ENCODE results near the gene CCDC191. TPM values are rescaled to one million over a fixed set of nuclear protein-coding genes. Genes with fewer than 3 reads are reported as not detected.

Gene CCDC191
- 4.8 TPM for polyA plus RNA-seq (ENCODE audit: insufficient read length)

- DNase-seq (ENCODE audit: low read depth): peak; percentile 99
These were observed at the start of gene CCDC191, which contains the start of gene QTRT2 for GRCh38 chr3:114056130-114057010. TSS of gene CCDC191 (minus strand) at chr3:114056526. CDS start at chr3:114056466, 60 bp downstream. TSS of gene QTRT2 (plus strand) at chr3:114056737. CDS start at chr3:114065258, 8,521 bp downstream.

GRCh38 chr3:114104414-114104813 lies 48.1 kb upstream of the CCDC191 start:
- DNase-seq (ENCODE audit: low read depth): no peak

- no peak for DNase-seq (ENCODE audit: low read depth)
These were observed 47.5 kb upstream of the CCDC191 start for GRCh38 chr3:114103858-114104257.

- DNase-seq (ENCODE audit: low read depth): no peak
These were observed 46.9 kb upstream of the CCDC191 start for GRCh38 chr3:114103181-114103580.

GRCh38 chr3:114101101-114101500 lies 44.8 kb upstream of the CCDC191 start:
- no peak for DNase-seq (ENCODE audit: low read depth)

- no peak for DNase-seq (ENCODE audit: low read depth)
These were observed 39.5 kb upstream of the CCDC191 start for GRCh38 chr3:114095796-114096195.

GRCh38 chr3:114093596-114093995 lies 37.3 kb upstream of the CCDC191 start:
- peak; percentile 4 for DNase-seq (ENCODE audit: low read depth)

- DNase-seq (ENCODE audit: low read depth): no peak
These were observed 36.7 kb upstream of the CCDC191 start for GRCh38 chr3:114093016-114093380.

- no peak for DNase-seq (ENCODE audit: low read depth)
These were observed 36.1 kb upstream of the CCDC191 start for GRCh38 chr3:114092151-114093015.

GRCh38 chr3:114089675-114090074 lies 33.3 kb upstream of the CCDC191 start:
- DNase-seq (ENCODE audit: low read depth): no peak

GRCh38 chr3:114086356-114086755 lies 30.0 kb upstream of the CCDC191 start:
- DNase-seq (ENCODE audit: low read depth): no peak

- no peak for DNase-seq (ENCODE audit: low read depth)
These were observed 26.8 kb upstream of the CCDC191 start for GRCh38 chr3:114083112-114083511.

- no peak for DNase-seq (ENCODE audit: low read depth)
These were observed 24.7 kb upstream of the CCDC191 start for GRCh38 chr3:114081037-114081436.

- no peak for DNase-seq (ENCODE audit: low read depth)
These were observed 23.9 kb upstream of the CCDC191 start for GRCh38 chr3:114080201-114080600.

GRCh38 chr3:114079761-114080160 lies 23.4 kb upstream of the CCDC191 start:
- DNase-seq (ENCODE audit: low read depth): no peak

- DNase-seq (ENCODE audit: low read depth): no peak
These were observed 21.8 kb upstream of the CCDC191 start for GRCh38 chr3:114078126-114078525.

GRCh38 chr3:114076711-114077110 lies 20.4 kb upstream of the CCDC191 start:
- no peak for DNase-seq (ENCODE audit: low read depth)

GRCh38 chr3:114071786-114072185 lies 15.5 kb upstream of the CCDC191 start:
- no peak for DNase-seq (ENCODE audit: low read depth)

- DNase-seq (ENCODE audit: low read depth): no peak
These were observed 12.0 kb upstream of the CCDC191 start for GRCh38 chr3:114068336-114068735.

GRCh38 chr3:114067804-114068203 lies 11.5 kb upstream of the CCDC191 start:
- DNase-seq (ENCODE audit: low read depth): no peak

GRCh38 chr3:114060906-114061655 lies 4.8 kb upstream of the CCDC191 start:
- DNase-seq (ENCODE audit: low read depth): no peak

GRCh38 chr3:114058646-114059045 lies 2.3 kb upstream of the CCDC191 start:
- DNase-seq (ENCODE audit: low read depth): no peak
